Tibial nerve (tissue), 4 donors: ENCODE measurements around the gene GOLGA8B.
"Not testable (repeated sequence)": the region's sequence is repeated elsewhere in the genome, so short reads cannot be mapped to it uniquely, and the experiment has no call there.

ENCODE experiments used
- EP300 ChIP-seq, 2 donors: sonication (generic); formaldehyde crosslinking; IDR thresholded peaks; one replicate each; pipeline ENCODE4 v1.6.1; 2017; ENCODE audit warnings: antibody characterized with exemption in 2 of 2, mild to moderate bottlenecking in 1 of 2
- POLR2A ChIP-seq, 2 donors: fragments of 450-650 bp; IDR thresholded peaks; one replicate each; pipeline ENCODE4 v1.6.1; 2017; ENCODE audit warnings: antibody characterized with exemption in 2 of 2, mild to moderate bottlenecking in 2 of 2, moderate library complexity in 2 of 2
- TF ChIP-seq, protein P1 (sequence below), 5 experiments: fragments of 200-600 bp in 3 of 5; fragments of 450-650 bp in 2 of 5; sonication (generic) in 3 of 5; IDR thresholded peaks; one replicate each; pipeline ENCODE4 v1.5.1; 2016 to 2019; ENCODE audit warnings: antibody characterized with exemption in 5 of 5, mild to moderate bottlenecking in 3 of 5, moderate library complexity in 2 of 5

DNA sequence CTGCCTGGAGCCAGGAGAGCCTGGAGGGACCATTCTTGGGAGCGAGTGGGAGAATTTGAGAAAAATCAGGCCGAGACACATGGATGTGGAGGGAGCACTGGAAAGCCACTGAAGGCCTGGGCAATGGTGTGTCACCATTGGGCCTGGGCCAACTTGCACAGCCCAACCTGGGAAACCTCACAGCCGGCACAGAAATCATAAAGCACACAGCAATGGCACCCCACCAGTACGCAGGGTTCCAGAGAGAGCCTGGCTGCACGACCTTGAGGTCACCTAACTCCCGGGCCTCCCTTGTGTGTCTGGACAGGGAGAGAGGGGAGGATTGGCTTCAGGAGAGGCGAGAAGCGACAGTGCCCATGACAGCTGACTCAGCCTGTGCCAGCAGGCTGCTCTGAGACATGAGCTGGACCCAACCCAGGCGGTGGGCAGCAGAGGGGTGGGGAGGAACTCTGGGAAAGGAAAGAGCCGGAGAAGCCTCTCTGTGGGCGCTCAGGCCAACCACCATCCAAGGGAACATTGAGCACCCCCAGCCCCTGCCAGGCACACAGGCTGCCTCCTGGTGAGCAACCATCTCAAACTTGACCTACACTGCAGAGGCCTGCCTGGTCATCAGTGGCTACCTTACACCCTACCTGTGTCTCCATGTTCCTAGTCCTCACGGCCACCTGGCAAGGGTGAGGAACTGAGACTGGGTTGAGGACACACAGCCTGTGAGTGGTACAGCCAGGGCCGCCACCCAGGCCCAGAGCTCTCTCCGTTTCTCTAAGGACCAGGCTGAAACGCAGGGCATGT lies 3.0 kb downstream of the GOLGA8B start:
- TF ChIP-seq, protein P1, sequence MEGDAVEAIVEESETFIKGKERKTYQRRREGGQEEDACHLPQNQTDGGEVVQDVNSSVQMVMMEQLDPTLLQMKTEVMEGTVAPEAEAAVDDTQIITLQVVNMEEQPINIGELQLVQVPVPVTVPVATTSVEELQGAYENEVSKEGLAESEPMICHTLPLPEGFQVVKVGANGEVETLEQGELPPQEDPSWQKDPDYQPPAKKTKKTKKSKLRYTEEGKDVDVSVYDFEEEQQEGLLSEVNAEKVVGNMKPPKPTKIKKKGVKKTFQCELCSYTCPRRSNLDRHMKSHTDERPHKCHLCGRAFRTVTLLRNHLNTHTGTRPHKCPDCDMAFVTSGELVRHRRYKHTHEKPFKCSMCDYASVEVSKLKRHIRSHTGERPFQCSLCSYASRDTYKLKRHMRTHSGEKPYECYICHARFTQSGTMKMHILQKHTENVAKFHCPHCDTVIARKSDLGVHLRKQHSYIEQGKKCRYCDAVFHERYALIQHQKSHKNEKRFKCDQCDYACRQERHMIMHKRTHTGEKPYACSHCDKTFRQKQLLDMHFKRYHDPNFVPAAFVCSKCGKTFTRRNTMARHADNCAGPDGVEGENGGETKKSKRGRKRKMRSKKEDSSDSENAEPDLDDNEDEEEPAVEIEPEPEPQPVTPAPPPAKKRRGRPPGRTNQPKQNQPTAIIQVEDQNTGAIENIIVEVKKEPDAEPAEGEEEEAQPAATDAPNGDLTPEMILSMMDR (IDR thresholded peaks at IDR 0.05) = not testable (repeated sequence)
- TF ChIP-seq EP300, POLR2A (IDR thresholded peaks at IDR 0.05): not testable (repeated sequence)
